Body of pancreas (tissue), 4 donors: Measurements from ENCODE around the gene ATF7.
"Not testable (repeated sequence)": the region's sequence is repeated elsewhere in the genome, so short reads cannot be mapped to it uniquely, and the experiment has no call there.

Source experiments
- POLR2A ChIP-seq, 3 donors: fragments of 450-650 bp; IDR thresholded peaks; one replicate each; pipeline ENCODE4 v1.6.1; 2016; ENCODE audit warnings: antibody characterized with exemption in 3 of 3, mild to moderate bottlenecking in 2 of 3
- TF ChIP-seq, protein P1 (sequence below), 7 experiments: fragments of 450-650 bp in 4 of 7; fragments of 200-600 bp in 3 of 7; sonication (generic) in 3 of 7; IDR thresholded peaks; one replicate each; pipeline ENCODE4 v1.5.1; 2016 to 2019; ENCODE audit warnings: antibody characterized with exemption in 7 of 7

DNA sequence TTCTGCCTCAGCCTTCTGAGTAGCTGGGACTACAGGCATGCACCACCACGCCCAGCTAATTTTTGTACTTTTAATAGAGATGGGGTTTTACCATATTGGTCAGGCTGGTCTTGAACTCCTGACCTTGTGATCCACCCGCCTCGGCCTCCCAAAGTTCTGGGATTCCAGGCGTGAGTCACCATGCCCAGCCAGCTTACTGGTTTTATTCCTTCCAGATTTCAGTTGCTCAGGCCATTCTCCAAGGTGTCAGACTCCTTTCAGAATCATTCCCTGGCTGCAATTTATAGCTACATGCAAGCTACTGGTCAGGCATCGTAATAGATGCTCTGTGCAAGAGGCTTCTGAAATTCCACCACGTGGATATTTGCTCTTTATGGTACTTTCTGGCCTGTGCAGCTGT, 144.7 kb downstream of the ATF7 start:
- TF ChIP-seq POLR2A (IDR thresholded peaks at IDR 0.05), result not testable (repeated sequence)
- TF ChIP-seq, protein P1, sequence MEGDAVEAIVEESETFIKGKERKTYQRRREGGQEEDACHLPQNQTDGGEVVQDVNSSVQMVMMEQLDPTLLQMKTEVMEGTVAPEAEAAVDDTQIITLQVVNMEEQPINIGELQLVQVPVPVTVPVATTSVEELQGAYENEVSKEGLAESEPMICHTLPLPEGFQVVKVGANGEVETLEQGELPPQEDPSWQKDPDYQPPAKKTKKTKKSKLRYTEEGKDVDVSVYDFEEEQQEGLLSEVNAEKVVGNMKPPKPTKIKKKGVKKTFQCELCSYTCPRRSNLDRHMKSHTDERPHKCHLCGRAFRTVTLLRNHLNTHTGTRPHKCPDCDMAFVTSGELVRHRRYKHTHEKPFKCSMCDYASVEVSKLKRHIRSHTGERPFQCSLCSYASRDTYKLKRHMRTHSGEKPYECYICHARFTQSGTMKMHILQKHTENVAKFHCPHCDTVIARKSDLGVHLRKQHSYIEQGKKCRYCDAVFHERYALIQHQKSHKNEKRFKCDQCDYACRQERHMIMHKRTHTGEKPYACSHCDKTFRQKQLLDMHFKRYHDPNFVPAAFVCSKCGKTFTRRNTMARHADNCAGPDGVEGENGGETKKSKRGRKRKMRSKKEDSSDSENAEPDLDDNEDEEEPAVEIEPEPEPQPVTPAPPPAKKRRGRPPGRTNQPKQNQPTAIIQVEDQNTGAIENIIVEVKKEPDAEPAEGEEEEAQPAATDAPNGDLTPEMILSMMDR (IDR thresholded peaks at IDR 0.05), result not testable (repeated sequence)
